WTC11 (cell line): Measurements from ENCODE around the gene GMPR.
"Not testable (repeated sequence)": the region's sequence is repeated elsewhere in the genome, so short reads cannot be mapped to it uniquely, and the experiment has no call there.

Source experiments
- ATF3 ChIP-seq: sonication (generic); formaldehyde crosslinking; conservative IDR thresholded peaks from 2 replicates; pipeline ENCODE4 v1.8.1; 2022; ENCODE audit warnings: mild to moderate bottlenecking, missing genetic modification reagents
- CTCF ChIP-seq: fragments of 200-600 bp; IDR thresholded peaks from 2 replicates; pipeline ENCODE4 v1.8.0; 2022; ENCODE audit warnings: antibody characterized with exemption
- JUN ChIP-seq: sonication (generic); formaldehyde crosslinking; IDR thresholded peaks from 2 replicates; pipeline ENCODE4 v1.8.0; 2023; ENCODE audit warnings: mild to moderate bottlenecking, missing genetic modification reagents
- MAX ChIP-seq: sonication (generic); formaldehyde crosslinking; IDR thresholded peaks from 2 replicates; pipeline ENCODE4 v1.8.0; 2022; ENCODE audit warnings: mild to moderate bottlenecking, missing genetic modification reagents
- PRDM15 ChIP-seq: sonication (generic); formaldehyde crosslinking; IDR thresholded peaks from 2 replicates; pipeline ENCODE4 v1.8.0; 2022; ENCODE audit warnings: missing genetic modification reagents
- SMAD3 ChIP-seq: sonication (generic); formaldehyde crosslinking; IDR thresholded peaks from 2 replicates; pipeline ENCODE4 v1.8.0; 2022; ENCODE audit warnings: missing genetic modification reagents, mild to moderate bottlenecking, borderline replicate concordance
- SP1 ChIP-seq: sonication (generic); formaldehyde crosslinking; conservative IDR thresholded peaks from 2 replicates; pipeline ENCODE4 v1.8.1; 2022; ENCODE audit warnings: missing genetic modification reagents
- ZBTB43 ChIP-seq: sonication (generic); formaldehyde crosslinking; IDR thresholded peaks from 2 replicates; pipeline ENCODE4 v1.8.1; 2023; ENCODE audit warnings: mild to moderate bottlenecking, missing genetic modification reagents
- ZNF232 ChIP-seq: sonication (generic); formaldehyde crosslinking; IDR thresholded peaks from 2 replicates; pipeline ENCODE4 v1.8.0; 2022; ENCODE audit warnings: mild to moderate bottlenecking, missing genetic modification reagents
- ZSCAN18 ChIP-seq: fragments of 250-450 bp; sonication (Bioruptor Pico); IDR thresholded peaks from 2 replicates; pipeline ENCODE4 v2.1.2; 2022; ENCODE audit warnings: mild to moderate bottlenecking, moderate library complexity

- not testable (repeated sequence) for TF ChIP-seq CTCF; ATF3 (CRISPR knock-in tag); MAX (CRISPR knock-in tag); SMAD3 (CRISPR knock-in tag); JUN (CRISPR knock-in tag); ZNF232; SP1 (CRISPR knock-in tag); PRDM15 (CRISPR knock-in tag); ZSCAN18; ZBTB43 (CRISPR knock-in tag)
Measured at GRCh38 chr6:16225062-16225731, 13.2 kb upstream of the GMPR start.
